Ascending aorta (tissue), 2 donors: ENCODE data around the gene CYTH3. TPM values are rescaled to one million over a fixed set of nuclear protein-coding genes. Genes with fewer than 3 reads are reported as not detected.

ENCODE experiments used
- DNase-seq, 2 donors: peaks; one replicate each; pipeline ENCODE4 v3.0.0-alpha.2; 2019; ENCODE audit warnings: low spot score in 2 of 2
- H3K27ac ChIP-seq, 2 donors: fragments of 200-600 bp; sonication (generic); one replicate each; pipeline ENCODE4 v1.5.1; 2016 to 2017; ENCODE audit warnings: mild to moderate bottlenecking in 1 of 2
- H3K27me3 ChIP-seq: fragments of 200-600 bp; sonication (generic); one replicate; pipeline ENCODE4 v1.5.1; 2017
- H3K36me3 ChIP-seq, 2 donors: fragments of 200-600 bp; sonication (generic); one replicate each; pipeline ENCODE4 v1.5.1; 2016
- H3K4me1 ChIP-seq, 2 donors: fragments of 200-600 bp; sonication (generic); one replicate each; pipeline ENCODE4 v1.5.1; 2016 to 2017; ENCODE audit warnings: mild to moderate bottlenecking in 1 of 2
- H3K4me3 ChIP-seq, 2 donors: fragments of 200-600 bp; sonication (generic); one replicate each; pipeline ENCODE4 v1.5.1; 2016 to 2017; ENCODE audit warnings: mild to moderate bottlenecking in 1 of 2
- H3K9me3 ChIP-seq, 2 donors: fragments of 200-600 bp; sonication (generic); one replicate each; pipeline ENCODE4 v1.5.1; 2016
- intact Hi-C: fragments of 100-400 bp; cut with DNase I; formaldehyde crosslinking; loops from one replicate; pipeline ENCODE4 v1.15.1; 2023
- total RNA-seq: library from RNA; depleted of rRNA; stranded (reverse); fragments of >200 nt; gene quantifications from one replicate; pipeline ENCODE4 v1.1.0, GENCODE V29; 2016
- TF ChIP-seq, protein P1 (sequence below), 3 experiments: fragments of 200-600 bp in 2 of 3; fragments of 450-650 bp in 1 of 3; sonication (generic) in 2 of 3; IDR thresholded peaks; one replicate each; pipeline ENCODE4 v1.5.1; 2016 to 2019; ENCODE audit warnings: antibody characterized with exemption in 3 of 3, mild to moderate bottlenecking in 1 of 3, moderate library complexity in 1 of 3

Gene CYTH3
- total RNA-seq, 1 donor from 2014 or later, result 51.8 TPM

GRCh38 chr7:6168477-6168868 is 104.0 kb downstream of the CYTH3 start:
- DNase-seq, result no peak
- TF ChIP-seq, protein P1, sequence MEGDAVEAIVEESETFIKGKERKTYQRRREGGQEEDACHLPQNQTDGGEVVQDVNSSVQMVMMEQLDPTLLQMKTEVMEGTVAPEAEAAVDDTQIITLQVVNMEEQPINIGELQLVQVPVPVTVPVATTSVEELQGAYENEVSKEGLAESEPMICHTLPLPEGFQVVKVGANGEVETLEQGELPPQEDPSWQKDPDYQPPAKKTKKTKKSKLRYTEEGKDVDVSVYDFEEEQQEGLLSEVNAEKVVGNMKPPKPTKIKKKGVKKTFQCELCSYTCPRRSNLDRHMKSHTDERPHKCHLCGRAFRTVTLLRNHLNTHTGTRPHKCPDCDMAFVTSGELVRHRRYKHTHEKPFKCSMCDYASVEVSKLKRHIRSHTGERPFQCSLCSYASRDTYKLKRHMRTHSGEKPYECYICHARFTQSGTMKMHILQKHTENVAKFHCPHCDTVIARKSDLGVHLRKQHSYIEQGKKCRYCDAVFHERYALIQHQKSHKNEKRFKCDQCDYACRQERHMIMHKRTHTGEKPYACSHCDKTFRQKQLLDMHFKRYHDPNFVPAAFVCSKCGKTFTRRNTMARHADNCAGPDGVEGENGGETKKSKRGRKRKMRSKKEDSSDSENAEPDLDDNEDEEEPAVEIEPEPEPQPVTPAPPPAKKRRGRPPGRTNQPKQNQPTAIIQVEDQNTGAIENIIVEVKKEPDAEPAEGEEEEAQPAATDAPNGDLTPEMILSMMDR (IDR thresholded peaks at IDR 0.05), result no peak
- intact Hi-C loops, result loop anchor here (10.0 kb wide), 1 partner anchor 276 kb away; the partner anchor contains the start of gene DAGLB

GRCh38 chr7:6167587-6168476 is 104.6 kb downstream of the CYTH3 start:
- Histone ChIP-seq H3K27me3 (no peaks in the 10 kb centered on the region), H3K4me1 (peaks cover under 1 to 19% of the 10 kb centered on the region in 2 donors), H3K27ac (peak overlapping the region; percentile 25 to 65), H3K4me3 (no peak overlapping the region), H3K36me3 (peaks cover 55 to 56% of the 10 kb centered on the region in 2 donors), H3K9me3 (no peaks in the 10 kb centered on the region)
- no peak for DNase-seq
- intact Hi-C loops, result loop anchor here (10.0 kb wide), 1 partner anchor 277 kb away; the partner anchor contains the start of gene DAGLB
- TF ChIP-seq, protein P1 (IDR thresholded peaks at IDR 0.05), result no peak

More at GRCh38 chr7:6168477-6168868, 104.0 kb downstream of the CYTH3 start:
- no peaks in the 10 kb centered on the region for H3K9me3 ChIP-seq
- peaks cover 59 to 61% of the 10 kb centered on the region in 2 donors for H3K36me3 ChIP-seq
- H3K27me3 ChIP-seq, result no peaks in the 10 kb centered on the region
- peaks cover 0 to 14% of the 10 kb centered on the region in 2 donors for H3K4me1 ChIP-seq
- H3K4me3 ChIP-seq, result no peak overlapping the region
- no peak overlapping the region for H3K27ac ChIP-seq

- Histone ChIP-seq H3K36me3 (peaks cover 48 to 54% of the 10 kb centered on the region in 2 donors), H3K27me3 (no peaks in the 10 kb centered on the region), H3K9me3 (no peaks in the 10 kb centered on the region), H3K27ac (peak overlapping the region; percentile 25 to 65), H3K4me3 (no peak overlapping the region), H3K4me1 (peaks cover 5 to 24% of the 10 kb centered on the region in 2 donors)
- DNase-seq, result no peak
- TF ChIP-seq, protein P1 (IDR thresholded peaks at IDR 0.05), result no peak
- intact Hi-C loops, result loop anchor here (10.0 kb wide), 1 partner anchor 278 kb away; the partner anchor contains the start of gene DAGLB
Measured at GRCh38 chr7:6167004-6167551, 105.3 kb downstream of the CYTH3 start.

- peaks cover 48 to 53% of the 10 kb centered on the region in 2 donors for H3K36me3 ChIP-seq
- H3K27ac ChIP-seq, result peak overlapping the region; percentile 25 to 92
Measured at GRCh38 chr7:6166443-6166891, 106.0 kb downstream of the CYTH3 start.

More at GRCh38 chr7:6166443-6166891, 106.0 kb downstream of the CYTH3 start:
- Histone ChIP-seq H3K4me1 (peaks cover 5 to 23% of the 10 kb centered on the region in 2 donors), H3K27me3 (no peaks in the 10 kb centered on the region), H3K4me3 (no peak overlapping the region), H3K9me3 (no peaks in the 10 kb centered on the region)
- intact Hi-C loops, result loop anchor here (10.0 kb wide), 1 partner anchor 278 kb away; the partner anchor contains the start of gene DAGLB
- TF ChIP-seq, protein P1 (IDR thresholded peaks at IDR 0.05), result no peak
- DNase-seq, result no peak
